GM21737 (cell line): ENCODE measurements around the gene COPS8.

Experiments used
- ATAC-seq: cut with Tn5 transposase; IDR thresholded peaks from one replicate; pipeline ENCODE4 v1.9.1; 2021; ENCODE audit warnings: mild to moderate bottlenecking, moderate library complexity; ENCODE audit not compliant: unreplicated experiment

COPS8 gene

GRCh38 chr2:237064203-237065070, 21.3 kb upstream of the COPS8 start:
- no peak for ATAC-seq

GRCh38 chr2:237065071-237065377, 20.7 kb upstream of the COPS8 start:
- ATAC-seq, result no peak

GRCh38 chr2:237066396-237066795, 19.3 kb upstream of the COPS8 start:
- no peak for ATAC-seq

- ATAC-seq, result no peak
These were observed 17.6 kb upstream of the COPS8 start for GRCh38 chr2:237068005-237068576.

- ATAC-seq, result no peak
These were observed 13.4 kb upstream of the COPS8 start for GRCh38 chr2:237072067-237072931.

GRCh38 chr2:237073552-237073951, 12.1 kb upstream of the COPS8 start:
- ATAC-seq, result no peak

- no peak for ATAC-seq
These were observed 11.3 kb upstream of the COPS8 start for GRCh38 chr2:237074211-237074993.

GRCh38 chr2:237075749-237076599, 9.7 kb upstream of the COPS8 start:
- ATAC-seq, result no peak

- ATAC-seq, result no peak
These were observed 4.1 kb upstream of the COPS8 start for GRCh38 chr2:237081596-237081995.

GRCh38 chr2:237083026-237083425, 2.7 kb upstream of the COPS8 start:
- no peak for ATAC-seq

GRCh38 chr2:237084444-237084843, 1.2 kb upstream of the COPS8 start:
- no peak for ATAC-seq

GRCh38 chr2:237090906-237091305, 5.2 kb downstream of the COPS8 start:
- ATAC-seq, result no peak

- ATAC-seq, result no peak
These were observed 6.2 kb downstream of the COPS8 start for GRCh38 chr2:237091779-237092436.

- ATAC-seq, result no peak
These were observed 6.8 kb downstream of the COPS8 start for GRCh38 chr2:237092506-237092905.

- no peak for ATAC-seq
These were observed 7.5 kb downstream of the COPS8 start for GRCh38 chr2:237092920-237093781.

- no peak for ATAC-seq
These were observed 10.5 kb downstream of the COPS8 start for GRCh38 chr2:237096201-237096600.

- no peak for ATAC-seq
These were observed 11.2 kb downstream of the COPS8 start for GRCh38 chr2:237096911-237097310.

- ATAC-seq, result no peak
These were observed 11.7 kb downstream of the COPS8 start for GRCh38 chr2:237097326-237097910.
